ENCODE data around the gene STK32B. TPM values are rescaled to one million over a fixed set of nuclear protein-coding genes. Genes with fewer than 3 reads are reported as not detected.

Gene STK32B
- total and polyA plus RNA-seq, 2 of the 4 experiments (the other 2 are of a cell fraction) = 5.5 to 6.3 TPM

DNA sequence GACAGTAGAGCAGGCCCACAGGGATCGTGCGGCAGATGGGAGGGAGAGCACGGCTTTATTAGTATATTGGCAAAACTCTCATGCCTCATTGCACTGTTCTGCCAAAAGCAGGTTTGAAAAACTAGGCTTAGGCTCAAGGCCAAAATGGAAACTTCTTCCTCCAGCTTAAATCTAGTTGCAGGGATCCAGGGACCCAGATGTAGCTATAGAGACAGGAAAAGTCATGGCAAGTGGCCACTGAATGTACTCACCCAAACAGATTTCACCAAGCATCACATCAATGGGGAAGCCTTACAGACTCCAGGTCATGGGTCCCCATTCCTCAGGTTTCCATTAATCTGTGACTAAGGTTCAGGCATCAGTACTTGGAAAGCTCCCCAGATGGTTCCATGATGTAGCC is 149.2 kb downstream of the STK32B start:
- dilution Hi-C loops (cut with HindIII; ENCODE audit: low sequenced_read_pairs, unreplicated experiment) = no loop called here
- Histone ChIP-seq H2BK5ac (ENCODE audit: low read depth, low read length, poor library complexity, severe bottlenecking) (no peak overlapping the region), H3K4me2 (ENCODE audit: low read depth, low read length) (no peak overlapping the region), H3K56ac (ENCODE audit: extremely low read depth, insufficient read depth, low read length) (no peak overlapping the region), H3K79me1 (ENCODE audit: low read depth in 1 of 2, low read length in 2 of 2) (peaks cover 2 to 10% of the 10 kb centered on the region in 2 experiments; a peak in 1 of 4 replicates), H2BK15ac (ENCODE audit: low read depth, low read length) (no peak overlapping the region), H3K4ac (ENCODE audit: low read depth, low read length) (no peak overlapping the region), H2AK5ac (ENCODE audit: low read depth, low read length) (no peak overlapping the region), H3K27ac (ENCODE audit: insufficient read depth, low read length) (no peak overlapping the region), H3K4me3 (ENCODE audit: insufficient read depth, low read depth, low read length) (no peak overlapping the region), H2BK20ac (ENCODE audit: low read depth, low read length) (no peak overlapping the region), H4K20me1 (ENCODE audit: insufficient read depth, low read length) (no peaks in the 10 kb centered on the region; the same call in 1 of the 2 replicates), H4K5ac (ENCODE audit: low read depth, low read length) (no peak overlapping the region), H2AFZ (replicated peaks; ENCODE audit: low read length, poor library complexity) (no peak overlapping the region), H3K9me1 (ENCODE audit: insufficient read depth, low read length) (peaks cover 2% of the 10 kb centered on the region; the same call in 1 of the 2 replicates), H3K23ac (ENCODE audit: low read depth, low read length) (no peak overlapping the region), H3K18ac (ENCODE audit: low read depth, low read length) (no peak overlapping the region), H4K8ac (ENCODE audit: low read depth in 2 of 2, low read length in 2 of 2) (no peak overlapping the region), H3K27me3 (ENCODE audit: control insufficient read depth, insufficient read depth, low read length) (no peaks in the 10 kb centered on the region), H3K9ac (ENCODE audit: low read depth, low read length) (no peak overlapping the region), H2BK120ac (ENCODE audit: low read depth, low read length) (no peak overlapping the region), H3K36me3 (ENCODE audit: control insufficient read depth, insufficient read depth, low read length) (no peaks in the 10 kb centered on the region), H4K91ac (ENCODE audit: insufficient read depth, low read depth, low read length) (no peak overlapping the region), H2AK9ac (replicated peaks; ENCODE audit: low read depth, low read length, poor library complexity) (no peak overlapping the region), H3K4me1 (ENCODE audit: control insufficient read depth, insufficient read depth, low read length) (no peaks in the 10 kb centered on the region), H3K14ac (replicated peaks; ENCODE audit: low read depth, low read length) (no peak overlapping the region), H3K9me3 (ENCODE audit: control insufficient read depth, insufficient read depth, low read length) (no peaks in the 10 kb centered on the region)
- in situ Hi-C loops (cut with MboI; ENCODE audit: low sequenced_read_pairs) = no loop called here
- intact Hi-C loops (cut with micrococcal nuclease) = no loop called here
- DNase-seq (peak; percentile 57), ATAC-seq (ENCODE audit: low read depth) (peak; percentile 21; the same call in 1 of the 2 replicates)
- BruUV-seq (replicated peaks) = no TSS peak
- WGBS, 2 experiments (ENCODE audit: extremely low coverage in 2 of 2, insufficient read length in 1 of 2) = no CpG with 5 or more reads among the region's 3 CpGs
- ChIA-PET POLR2A (ENCODE audit: unreplicated experiment) (no interaction called here), CTCF (no interaction called here)
- TF ChIP-seq, protein P1, sequence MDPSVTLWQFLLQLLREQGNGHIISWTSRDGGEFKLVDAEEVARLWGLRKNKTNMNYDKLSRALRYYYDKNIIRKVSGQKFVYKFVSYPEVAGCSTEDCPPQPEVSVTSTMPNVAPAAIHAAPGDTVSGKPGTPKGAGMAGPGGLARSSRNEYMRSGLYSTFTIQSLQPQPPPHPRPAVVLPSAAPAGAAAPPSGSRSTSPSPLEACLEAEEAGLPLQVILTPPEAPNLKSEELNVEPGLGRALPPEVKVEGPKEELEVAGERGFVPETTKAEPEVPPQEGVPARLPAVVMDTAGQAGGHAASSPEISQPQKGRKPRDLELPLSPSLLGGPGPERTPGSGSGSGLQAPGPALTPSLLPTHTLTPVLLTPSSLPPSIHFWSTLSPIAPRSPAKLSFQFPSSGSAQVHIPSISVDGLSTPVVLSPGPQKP (IDR thresholded peaks at IDR 0.05; ENCODE audit: borderline replicate concordance, low read depth, low read length) = no peak
- TF ChIP-seq SMC3 (IDR thresholded peaks at IDR 0.05; ENCODE audit: low read depth, low read length) = no peak
- no peak for TF ChIP-seq MAFK (IDR thresholded peaks at IDR 0.05; ENCODE audit: low read depth, low read length)
- TF ChIP-seq BHLHE40 (IDR thresholded peaks at IDR 0.05; ENCODE audit: low read depth, low read length) = no peak
- TF ChIP-seq RCOR1 (IDR thresholded peaks at IDR 0.05; ENCODE audit: insufficient replicate concordance, low read length) = no peak
- TF ChIP-seq, protein P2, sequence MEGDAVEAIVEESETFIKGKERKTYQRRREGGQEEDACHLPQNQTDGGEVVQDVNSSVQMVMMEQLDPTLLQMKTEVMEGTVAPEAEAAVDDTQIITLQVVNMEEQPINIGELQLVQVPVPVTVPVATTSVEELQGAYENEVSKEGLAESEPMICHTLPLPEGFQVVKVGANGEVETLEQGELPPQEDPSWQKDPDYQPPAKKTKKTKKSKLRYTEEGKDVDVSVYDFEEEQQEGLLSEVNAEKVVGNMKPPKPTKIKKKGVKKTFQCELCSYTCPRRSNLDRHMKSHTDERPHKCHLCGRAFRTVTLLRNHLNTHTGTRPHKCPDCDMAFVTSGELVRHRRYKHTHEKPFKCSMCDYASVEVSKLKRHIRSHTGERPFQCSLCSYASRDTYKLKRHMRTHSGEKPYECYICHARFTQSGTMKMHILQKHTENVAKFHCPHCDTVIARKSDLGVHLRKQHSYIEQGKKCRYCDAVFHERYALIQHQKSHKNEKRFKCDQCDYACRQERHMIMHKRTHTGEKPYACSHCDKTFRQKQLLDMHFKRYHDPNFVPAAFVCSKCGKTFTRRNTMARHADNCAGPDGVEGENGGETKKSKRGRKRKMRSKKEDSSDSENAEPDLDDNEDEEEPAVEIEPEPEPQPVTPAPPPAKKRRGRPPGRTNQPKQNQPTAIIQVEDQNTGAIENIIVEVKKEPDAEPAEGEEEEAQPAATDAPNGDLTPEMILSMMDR (conservative IDR thresholded peaks at IDR 0.05; ENCODE audit: low read depth, low read length) = no peak
- TF ChIP-seq NFE2L2 (IDR thresholded peaks at IDR 0.05; ENCODE audit: low read depth, low read length) = no peak
- no peak for TF ChIP-seq MXI1 (IDR thresholded peaks at IDR 0.05; ENCODE audit: borderline replicate concordance, low read depth, low read length)
- no peak for TF ChIP-seq POLR2A (IDR thresholded peaks at IDR 0.05; ENCODE audit: low read depth, low read length)
- TF ChIP-seq CEBPB (IDR thresholded peaks at IDR 0.05; ENCODE audit: low read depth, low read length) = no peak
- no peak for TF ChIP-seq FOS (IDR thresholded peaks at IDR 0.05; ENCODE audit: low read depth, low read length)
- TF ChIP-seq RAD21 (IDR thresholded peaks at IDR 0.05; ENCODE audit: low read length) = no peak
- TF ChIP-seq RFX5 (IDR thresholded peaks at IDR 0.05; ENCODE audit: low read depth, low read length) = no peak
- TF ChIP-seq MAZ (IDR thresholded peaks at IDR 0.05; ENCODE audit: borderline replicate concordance, low read depth, low read length) = no peak
- no peak for TF ChIP-seq CHD1 (IDR thresholded peaks at IDR 0.05; ENCODE audit: low read depth, low read length)
